AG08395 (cell line): ENCODE data around the gene CCDC144A.
"Not testable (repeated sequence)": the region's sequence is repeated elsewhere in the genome, so short reads cannot be mapped to it uniquely, and the experiment has no call there.

Source experiments
- DNase-seq: peaks from one replicate; pipeline ENCODE4 v3.0.0; 2012; ENCODE audit warnings: mixed read lengths, low spot score

The CCDC144A gene, protein sequence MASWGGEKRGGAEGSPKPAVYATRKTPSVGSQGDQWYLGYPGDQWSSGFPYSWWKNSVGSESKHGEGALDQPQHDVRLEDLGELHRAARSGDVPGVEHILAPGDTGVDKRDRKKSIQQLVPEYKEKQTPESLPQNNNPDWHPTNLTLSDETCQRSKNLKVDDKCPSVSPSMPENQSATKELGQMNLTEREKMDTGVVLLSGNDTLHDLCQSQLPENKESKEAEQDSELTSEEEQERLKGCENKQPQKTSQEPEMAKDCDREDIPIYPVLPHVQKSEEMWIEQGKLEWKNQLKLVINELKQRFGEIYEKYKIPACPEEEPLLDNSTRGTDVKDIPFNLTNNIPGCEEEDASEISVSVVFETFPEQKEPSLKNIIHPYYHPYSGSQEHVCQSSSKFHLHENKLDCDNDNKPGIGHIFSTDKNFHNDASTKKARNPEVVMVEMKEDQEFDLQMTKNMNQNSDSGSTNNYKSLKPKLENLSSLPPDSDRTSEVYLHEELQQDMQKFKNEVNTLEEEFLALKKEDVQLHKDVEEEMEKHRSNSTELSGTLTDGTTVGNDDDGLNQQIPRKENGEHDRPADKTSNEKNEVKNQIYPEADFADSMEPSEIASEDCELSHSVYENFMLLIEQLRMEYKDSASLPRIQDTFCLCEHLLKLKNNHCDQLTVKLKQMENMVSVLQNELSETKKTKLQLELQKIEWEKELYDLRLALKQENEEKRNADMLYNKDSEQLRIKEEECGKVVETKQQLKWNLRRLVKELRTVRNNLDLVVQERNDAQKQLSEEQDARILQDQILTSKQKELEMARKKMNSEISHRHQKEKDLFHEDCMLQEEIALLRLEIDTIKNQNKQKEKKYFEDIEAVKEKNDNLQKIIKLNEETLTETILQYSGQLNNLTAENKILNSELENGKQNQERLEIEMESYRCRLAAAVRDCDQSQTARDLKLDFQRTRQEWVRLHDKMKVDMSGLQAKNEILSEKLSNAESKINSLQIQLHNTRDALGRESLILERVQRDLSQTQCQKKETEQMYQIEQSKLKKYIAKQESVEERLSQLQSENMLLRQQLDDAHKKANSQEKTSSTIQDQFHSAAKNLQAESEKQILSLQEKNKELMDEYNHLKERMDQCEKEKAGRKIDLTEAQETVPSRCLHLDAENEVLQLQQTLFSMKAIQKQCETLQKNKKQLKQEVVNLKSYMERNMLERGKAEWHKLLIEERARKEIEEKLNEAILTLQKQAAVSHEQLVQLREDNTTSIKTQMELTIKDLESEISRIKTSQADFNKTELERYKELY (N-terminal part only)

DNA sequence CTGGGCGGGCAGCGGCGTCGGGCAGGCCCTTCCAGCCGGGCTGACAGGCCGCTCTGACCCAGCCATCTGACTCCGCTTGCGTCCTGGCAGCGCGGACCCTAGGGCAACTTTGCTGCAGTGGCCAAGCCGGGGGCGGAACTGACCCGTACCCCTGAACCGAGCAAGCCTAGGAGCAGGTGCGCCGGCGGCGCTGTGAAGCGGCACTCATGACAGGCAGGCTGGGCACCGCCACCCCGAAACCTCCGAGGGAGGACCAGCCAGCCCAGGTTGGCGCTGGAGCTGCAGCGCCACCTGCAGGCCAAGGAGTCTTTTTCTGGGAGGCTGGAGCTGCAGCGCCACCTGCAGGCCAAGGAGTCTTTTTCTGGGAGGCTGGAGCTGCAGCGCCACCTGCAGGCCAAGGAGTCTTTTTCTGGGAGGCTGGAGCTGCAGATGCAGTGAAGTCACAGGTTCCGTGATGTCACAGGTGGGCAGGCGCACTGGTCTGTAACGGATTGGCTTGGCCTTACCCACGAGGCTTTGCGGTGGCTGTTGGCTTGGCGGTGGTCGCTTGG lies at the start of gene CCDC144A:
Gene CCDC144A, plus strand, starts transcription at position 511 of the 551 bp plus-strand sequence. CDS start 160 bp downstream, outside the sequence.
- not testable (repeated sequence) for DNase-seq

DNA sequence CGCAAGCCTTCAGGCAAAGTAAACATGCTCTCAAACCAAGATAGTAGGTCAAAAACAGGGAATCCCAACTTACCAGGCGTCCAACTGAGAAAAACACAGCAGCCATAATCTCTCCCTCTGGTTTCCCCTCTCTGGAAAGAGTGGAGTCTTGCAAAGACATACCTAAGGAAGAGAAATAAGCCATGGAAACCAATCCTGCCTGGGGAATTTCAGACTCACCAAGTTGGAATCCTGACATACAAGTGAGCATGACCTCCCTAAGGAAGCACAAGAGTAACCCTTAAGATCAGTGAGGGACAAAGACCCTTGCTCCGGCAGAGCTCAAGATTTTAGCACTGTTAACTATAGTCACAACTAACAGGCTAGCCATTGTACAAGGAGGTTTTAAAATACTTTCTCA lies 40.5 kb upstream of the CCDC144A start:
- no peak for DNase-seq

DNA sequence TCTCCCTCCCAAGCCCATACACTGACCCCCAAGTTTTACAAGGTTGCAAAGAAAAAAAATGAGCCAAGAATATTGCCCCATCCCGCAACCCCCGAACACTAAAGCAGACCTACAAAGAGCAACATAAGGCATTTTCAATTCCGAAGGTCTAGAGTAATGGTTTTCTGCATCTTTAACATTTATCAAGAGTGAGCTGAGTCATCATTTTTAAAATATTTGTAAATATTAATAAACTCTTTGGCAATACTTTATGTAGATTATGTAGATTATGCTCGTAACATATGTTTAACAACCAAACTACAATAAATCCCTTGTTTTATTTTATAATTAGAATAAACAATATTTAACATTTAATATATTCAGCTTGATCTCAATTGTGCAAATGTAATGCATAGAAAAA lies 37.8 kb upstream of the CCDC144A start:
- DNase-seq: no peak

DNA sequence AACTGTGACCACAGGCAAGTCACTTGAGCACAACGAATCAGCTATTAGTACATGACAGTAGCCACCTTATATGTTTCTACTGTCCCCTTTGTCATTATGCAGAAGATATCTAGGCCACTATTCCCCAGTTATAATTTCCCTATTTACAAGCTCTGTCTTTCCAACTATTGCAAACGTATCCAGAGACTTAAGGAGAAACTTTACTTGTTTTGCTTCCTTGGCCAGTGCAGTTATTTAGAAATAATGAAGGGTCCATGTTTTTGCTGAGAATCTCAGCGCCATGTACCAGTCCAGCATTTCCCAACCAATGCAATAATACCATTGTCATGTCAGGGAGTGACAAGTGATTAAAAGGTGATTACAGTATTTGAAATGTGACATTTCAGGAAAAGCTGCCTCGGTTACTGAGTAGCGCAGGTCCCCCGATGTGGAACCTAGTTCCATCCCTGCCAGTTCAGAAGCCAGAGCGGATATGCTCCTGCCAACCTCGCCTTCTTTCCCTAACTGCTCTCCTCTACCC lies 37.1 kb upstream of the CCDC144A start:
- no peak for DNase-seq

DNA sequence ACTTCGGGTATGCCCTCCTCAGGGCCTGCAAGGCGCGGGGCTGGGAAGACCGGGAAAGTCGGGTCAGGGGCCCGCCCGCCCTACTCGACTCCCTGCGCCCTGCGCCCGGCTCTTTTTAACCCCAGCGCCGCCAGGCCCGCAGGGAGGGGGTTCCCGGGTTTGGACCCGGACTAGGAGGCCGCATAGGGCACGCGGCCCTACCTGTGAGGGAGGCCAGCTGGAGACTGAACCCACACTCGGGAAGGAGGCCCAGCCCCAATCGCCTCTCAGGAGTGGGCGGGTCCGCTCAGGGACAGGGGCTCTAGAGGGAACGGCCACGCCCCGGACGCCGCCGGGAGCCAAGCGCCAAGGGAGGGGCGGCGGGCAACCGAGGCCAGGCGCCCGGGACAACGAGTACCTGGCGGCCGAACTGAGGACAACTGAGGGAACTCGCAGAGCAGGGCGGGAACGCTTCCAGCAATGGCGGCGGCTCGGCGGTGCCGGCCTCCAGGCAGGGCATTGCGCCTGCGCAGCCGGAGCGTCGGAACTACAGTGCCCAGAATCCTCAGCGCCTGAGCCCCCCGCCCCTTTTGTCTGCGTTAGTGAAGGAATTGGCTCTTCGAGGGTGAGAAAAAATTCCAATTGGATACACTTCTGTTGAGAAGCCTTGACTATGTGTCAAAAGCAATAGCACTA lies 36.5 kb upstream of the CCDC144A start, which contains the start of gene ZNF624:
Gene ZNF624, minus strand, starts transcription at position 484 of the 675 bp plus-strand sequence.
- peak; percentile 98 for DNase-seq

DNA sequence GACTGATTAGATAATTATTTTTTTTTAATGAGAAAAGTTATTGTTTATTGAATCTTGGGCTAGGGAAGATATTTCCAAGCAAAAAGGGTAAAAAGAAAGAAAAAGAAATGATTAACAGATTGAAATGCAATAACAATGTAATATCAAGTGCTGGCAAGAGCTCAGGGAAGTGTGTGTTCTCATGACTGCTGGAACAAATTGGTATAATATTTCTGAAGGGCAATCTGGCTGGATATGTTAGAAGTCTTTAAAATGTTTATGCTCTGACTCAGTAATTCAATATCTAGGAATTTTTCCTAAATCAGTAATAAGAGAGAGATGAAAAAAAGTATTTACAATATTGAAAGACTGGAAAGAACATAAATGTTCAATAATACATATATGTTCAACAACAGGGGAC lies 28.8 kb upstream of the CCDC144A start:
- DNase-seq: no peak

DNA sequence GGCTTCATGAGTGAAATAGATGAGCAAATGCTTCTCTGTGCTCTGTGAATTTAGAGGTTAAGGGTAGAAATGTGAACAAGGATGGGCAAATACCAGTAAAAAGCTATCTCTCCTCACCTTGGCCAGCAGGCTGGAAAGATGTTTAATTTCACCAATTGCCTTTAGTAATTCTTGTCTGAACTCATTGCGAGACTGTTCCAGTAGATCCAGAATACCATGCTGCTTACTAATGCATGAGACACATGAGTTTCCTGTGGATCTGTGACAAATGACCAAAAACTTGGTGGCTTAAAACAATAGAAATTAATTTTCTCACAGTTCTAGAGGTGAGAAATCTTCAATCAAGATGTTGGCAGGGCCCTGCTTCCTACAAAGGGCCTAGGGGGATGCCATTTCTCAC lies 27.1 kb upstream of the CCDC144A start:
- DNase-seq: peak; percentile 17

DNA sequence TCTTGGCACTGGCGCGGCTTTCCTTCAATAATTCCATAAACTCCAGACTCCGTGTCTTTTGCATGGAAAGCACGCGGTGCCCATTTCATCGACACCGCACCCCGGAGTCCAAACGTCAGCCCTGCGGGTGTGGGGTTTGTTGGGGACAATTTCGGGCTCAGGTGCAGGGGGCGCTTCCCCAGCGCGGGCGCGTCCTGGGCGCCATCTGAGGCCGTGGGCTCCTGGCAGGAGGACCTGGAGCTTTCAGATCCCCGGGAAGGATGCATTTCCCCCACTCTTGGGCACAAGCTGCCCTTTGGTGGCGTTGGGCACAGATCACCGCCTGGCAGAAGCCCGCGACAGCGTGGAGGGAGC lies 23.5 kb upstream of the CCDC144A start:
- DNase-seq: not testable (repeated sequence)

DNA sequence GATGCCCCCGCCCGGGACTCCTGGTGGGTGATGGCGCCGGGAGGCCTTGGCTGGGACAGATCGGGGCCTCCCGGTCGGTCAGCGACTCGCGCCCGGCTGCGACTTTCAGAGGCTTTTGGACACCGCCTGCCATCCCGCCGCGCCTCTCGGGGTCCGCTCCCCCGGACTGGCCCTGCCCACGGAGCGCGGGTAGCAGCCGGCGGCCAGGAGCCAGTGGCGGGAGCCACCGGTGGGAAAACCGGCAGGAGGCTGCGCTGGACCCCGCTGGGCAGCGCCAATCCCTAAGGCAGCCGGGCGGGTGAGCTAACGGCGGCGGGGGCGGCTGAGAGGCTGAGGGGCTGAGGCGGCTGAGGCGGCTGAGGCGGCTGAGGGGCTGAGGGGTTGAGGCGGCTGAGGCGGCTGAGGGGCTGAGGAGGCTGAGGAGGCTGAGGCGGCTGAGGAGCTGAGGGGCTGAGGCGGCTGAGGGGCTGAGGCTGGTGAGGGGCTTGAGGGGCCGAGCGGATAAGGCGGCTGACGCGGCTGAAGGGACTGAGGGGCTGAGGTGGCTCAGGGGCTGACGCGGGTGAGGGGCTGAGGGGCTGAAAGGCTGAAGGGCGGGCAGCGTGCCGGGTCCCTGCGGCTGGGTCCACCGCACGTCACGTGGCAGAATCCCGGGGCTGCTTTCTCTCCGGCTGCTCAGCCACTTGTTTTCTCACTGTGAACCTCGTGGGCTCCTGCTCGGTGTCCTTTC lies 23.0 kb upstream of the CCDC144A start:
- DNase-seq: not testable (repeated sequence)

DNA sequence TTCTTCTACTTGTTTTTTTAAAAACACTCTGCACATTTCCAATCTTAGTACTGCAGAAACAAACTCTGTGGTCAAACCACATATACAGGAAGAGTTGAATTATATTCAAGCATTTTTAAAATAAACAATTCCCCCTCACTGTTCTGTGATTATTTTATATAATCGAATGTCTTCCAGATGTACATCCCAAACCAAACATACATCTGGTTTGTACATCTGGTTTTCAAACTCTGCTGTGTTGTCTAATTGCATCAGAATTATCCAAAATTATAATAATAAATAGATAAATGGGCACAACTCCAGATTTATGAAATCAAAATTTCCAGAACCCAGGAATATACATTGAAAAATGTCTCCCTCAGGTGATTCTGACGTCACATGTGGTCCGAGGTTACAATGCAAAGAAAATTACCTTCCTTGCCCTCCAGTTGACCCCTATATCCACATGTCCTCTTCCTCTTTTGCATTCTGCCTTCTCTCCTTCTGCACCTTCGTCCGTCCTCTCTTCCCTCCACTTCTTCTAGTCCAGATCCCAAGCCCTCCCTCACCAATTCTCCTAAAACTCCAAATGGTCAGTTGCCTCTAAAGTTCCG lies 13.3 kb upstream of the CCDC144A start:
- DNase-seq: no peak

DNA sequence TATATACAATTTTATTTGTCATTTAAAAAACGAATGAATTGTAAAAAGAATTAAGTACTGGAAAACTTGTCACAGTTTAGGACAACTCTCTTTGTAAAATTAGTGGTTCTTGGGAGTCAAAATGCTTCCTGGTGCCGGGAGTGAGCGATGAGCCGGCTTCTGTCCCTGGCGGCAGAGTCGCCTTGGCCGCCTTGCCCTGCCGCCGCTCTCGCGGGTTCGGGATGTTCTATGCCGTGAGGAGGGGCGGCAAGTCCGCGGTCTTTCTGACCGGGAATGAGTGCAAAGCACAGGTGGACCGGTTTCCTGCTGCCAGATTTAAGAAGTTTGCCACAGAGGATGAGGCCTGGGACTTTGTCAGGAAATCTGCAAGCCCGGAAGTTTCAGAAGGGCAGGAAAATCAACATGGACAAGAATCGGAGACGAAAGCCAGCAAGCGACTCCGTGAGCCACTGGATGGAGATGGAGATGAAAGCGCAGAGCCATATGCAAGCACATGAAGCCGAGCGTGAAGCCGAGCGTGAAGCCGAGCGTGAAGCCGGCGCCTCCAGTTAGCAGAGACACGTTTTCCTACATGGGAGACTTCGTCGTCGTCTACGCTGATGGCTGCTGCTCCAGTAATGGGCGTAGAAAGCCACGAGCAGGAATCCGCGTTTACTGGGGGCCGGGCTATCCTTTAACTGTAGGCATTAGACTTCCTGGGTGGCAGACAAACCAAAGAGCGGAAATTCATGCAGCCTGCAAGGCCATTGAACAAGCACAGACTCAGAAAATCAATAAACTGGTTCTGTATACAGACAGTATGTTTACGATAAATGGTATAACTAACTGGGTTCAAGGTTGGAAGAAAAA lies 6.5 kb upstream of the CCDC144A start:
- DNase-seq: not testable (repeated sequence)

DNA sequence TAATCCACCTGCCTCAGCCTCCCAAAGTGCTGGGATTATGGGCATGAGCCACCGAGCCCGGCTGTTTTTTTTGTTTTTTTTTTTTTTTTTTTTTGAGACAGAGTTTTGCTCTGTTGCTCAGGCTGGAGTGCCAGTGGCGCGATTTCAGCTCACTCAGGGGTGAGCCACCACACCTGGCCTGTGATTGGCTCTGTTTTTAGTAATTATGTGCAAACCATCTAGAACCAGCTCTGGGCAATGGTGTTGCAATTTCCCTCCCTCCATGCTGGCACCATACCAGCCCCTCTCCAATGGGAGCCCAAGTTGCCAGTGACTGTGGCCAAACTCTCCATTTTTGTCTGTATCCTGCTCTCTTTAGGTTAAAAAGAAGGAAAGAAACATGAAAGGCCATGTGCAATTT lies 4.0 kb upstream of the CCDC144A start:
- DNase-seq: not testable (repeated sequence)

DNA sequence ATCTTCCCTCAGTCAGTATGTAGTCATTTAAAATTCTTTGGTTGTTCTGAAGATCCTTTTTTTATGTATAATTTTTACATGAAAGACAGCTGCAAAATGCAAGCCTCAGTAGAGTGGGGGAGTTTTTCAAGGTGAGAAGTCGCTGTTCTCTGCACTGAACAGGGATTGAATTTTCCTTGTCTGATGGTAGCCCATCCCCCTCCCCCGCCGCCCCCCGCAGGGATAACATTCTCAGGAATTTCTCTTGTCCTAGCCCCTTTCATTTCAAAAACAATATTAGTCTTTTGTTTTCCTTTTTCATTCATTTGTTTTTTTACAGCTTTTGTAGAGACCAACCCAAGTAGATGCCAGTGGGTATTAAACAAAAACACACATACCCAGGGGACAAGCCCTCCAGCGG lies 2.9 kb upstream of the CCDC144A start:
- not testable (repeated sequence) for DNase-seq

DNA sequence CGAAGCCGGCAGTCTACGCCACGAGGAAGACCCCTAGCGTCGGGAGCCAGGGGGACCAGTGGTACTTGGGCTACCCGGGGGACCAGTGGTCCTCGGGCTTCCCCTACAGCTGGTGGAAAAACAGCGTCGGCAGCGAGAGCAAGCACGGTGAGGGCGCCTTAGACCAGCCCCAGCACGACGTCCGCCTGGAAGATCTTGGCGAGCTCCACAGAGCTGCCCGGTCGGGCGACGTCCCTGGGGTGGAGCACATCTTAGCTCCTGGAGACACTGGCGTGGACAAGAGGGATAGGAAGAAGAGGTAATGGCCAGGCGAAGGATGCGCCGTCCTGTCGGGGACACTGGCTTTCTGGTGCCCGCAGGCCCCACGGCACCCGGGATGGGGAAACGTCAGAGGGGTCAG lies 406 bp downstream of the CCDC144A start:
- not testable (repeated sequence) for DNase-seq

DNA sequence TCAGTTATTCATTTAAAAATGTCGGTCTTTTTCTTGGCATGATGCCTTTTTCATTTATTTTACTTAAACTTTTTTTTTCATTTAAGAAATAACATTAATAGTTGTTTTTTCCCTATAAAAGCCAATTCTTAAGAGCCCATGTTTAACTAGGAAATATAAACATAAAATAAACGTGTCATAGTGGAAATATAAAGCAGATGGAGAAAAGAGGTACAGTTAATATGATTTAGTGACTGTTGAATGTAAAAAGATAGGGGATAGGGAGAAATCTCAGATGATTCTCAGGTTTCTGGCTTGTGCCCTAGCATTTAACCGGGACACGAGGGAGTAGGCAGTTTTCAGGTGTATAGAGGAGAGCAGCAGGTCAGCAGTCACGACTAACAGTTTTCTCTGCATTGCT lies 7.6 kb downstream of the CCDC144A start:
- not testable (repeated sequence) for DNase-seq

DNA sequence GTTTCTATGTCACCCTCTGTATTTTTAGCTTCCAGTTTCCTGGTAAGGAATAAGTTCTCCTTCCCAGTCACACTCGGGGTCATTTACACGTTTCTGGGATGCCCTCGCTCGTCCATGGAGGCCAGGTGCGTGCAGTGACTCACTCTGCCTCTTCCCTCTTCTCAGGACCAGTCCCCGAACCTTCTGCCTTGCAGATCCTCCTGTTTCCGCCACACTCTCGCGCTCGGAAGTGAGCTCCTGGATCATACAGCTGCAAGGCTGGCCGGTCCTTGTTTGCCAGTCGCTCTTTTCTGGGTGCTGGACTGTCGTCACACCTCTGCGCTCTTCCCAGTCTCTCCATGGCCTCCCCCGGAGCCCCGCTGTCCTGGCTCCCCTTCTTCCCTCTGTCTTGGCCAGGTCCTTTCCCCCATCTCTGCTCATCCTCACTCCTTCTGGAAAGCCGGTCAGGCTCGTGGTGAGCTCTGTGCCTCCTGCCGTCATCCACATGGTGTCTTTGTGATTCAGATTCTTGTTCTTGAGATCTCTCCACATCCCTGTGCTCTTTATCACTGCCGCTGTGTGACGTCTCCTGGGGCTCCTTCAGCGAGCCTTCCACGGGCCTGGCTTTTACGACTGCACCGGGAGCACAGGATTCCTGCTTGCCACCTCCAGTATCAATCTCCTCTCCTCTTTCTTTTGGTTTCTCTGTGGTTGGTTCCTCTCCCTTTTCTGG lies 55.6 kb downstream of the CCDC144A start:
- DNase-seq: peak; percentile 0

DNA sequence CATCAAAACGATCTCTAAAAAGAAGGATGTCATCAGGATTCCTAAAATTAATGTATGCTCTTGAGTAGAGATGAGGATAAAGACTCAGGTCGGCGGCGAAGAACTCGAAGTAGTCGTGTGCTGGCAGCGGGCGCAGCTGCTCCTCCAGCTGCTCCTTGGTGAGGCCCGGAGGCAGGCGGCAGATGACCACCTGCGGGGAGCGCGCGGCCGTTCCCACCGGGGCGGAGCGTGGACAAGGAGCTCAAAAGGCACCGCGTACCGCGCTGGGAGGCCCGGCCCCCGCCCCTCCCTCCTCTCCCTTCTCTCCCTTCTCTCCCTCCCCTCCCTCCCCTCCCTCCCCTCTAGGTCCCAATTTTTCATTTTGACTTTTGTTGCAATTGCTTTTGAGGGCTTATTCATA lies 56.5 kb downstream of the CCDC144A start:
- not testable (repeated sequence) for DNase-seq

DNA sequence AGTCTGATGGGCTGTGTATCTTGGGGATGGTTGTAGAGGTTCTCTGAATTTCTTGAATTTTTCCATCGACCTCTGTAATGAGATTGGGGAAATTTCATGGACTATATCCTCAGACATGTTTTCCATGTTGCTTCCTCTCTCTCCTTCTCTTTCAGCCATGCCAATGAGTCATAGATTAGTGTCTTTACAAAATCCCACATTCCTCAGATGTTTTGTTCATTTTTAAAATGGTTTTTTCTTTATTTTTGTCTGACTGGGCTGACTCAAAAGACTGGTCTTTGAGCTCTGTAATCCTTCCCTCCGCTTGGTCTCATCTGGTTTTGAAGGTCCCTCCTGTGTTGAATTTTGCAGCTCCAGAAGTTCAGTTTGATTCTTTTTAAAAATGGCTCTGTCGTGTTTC lies 60.5 kb downstream of the CCDC144A start:
- not testable (repeated sequence) for DNase-seq
